ENCODE data around the gene MGAT5. TPM values are rescaled to one million over a fixed set of nuclear protein-coding genes. Genes with fewer than 3 reads are reported as not detected.

MGAT5 gene
- total and polyA plus RNA-seq, 8 donors, result 2.9 to 36.9 (median 19.6) TPM

GRCh38 chr2:134370655-134371445, 117.0 kb downstream of the MGAT5 start:
- no peaks in the 10 kb centered on the region for H3K27me3 ChIP-seq
- intact Hi-C loops (cut with DNase I), result loop anchor here in 1 of 3 donors (10.0 kb wide), 1 partner anchor 84 kb away; no protein-coding TSS in a partner anchor
- H3K4me1 ChIP-seq, result no peaks in the 10 kb centered on the region
- no peaks in the 10 kb centered on the region for H3K9me3 ChIP-seq
- no peak overlapping the region for H3K27ac ChIP-seq
- ATAC-seq (no peak), FAIRE-seq (no peak), DNase-seq (no peak)
- no peak for TF ChIP-seq CTCF (IDR thresholded peaks at IDR 0.05)
- WGBS, 2 donors, result 89 to 94% methylated on average over 10 of the region's 10 CpGs
- H3K36me3 ChIP-seq, result no peaks in the 10 kb centered on the region
- H3K4me3 ChIP-seq, result no peak overlapping the region

DNA sequence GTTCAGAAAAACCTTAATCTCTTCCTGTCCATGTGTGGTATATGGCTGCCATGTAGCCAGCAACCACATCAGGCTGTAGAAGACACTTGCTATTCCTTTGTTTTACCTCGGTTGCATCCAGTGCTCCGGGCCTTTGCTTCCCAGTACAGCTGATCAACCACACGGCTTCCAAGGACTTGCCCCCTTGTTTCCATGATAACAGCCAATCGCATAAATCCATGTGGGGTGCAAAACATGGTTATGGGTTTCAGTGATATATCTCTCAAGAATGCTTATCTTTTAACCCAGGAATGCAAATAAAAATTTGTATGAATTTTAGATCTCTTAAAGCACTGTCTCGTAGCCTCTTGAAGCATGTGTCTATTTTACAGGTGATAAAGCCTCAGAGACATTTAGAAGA, 118.3 kb downstream of the MGAT5 start:
- no peaks in the 10 kb centered on the region for H3K27me3 ChIP-seq
- ATAC-seq (no peak), FAIRE-seq (no peak), DNase-seq (no peak)
- no peak overlapping the region for H3K27ac ChIP-seq
- no peaks in the 10 kb centered on the region for H3K9me3 ChIP-seq
- WGBS, 2 donors, result 90 to 91% methylated on average over 5 of the region's 5 CpGs
- no peaks in the 10 kb centered on the region for H3K36me3 ChIP-seq
- no peak overlapping the region for H3K4me3 ChIP-seq
- no peaks in the 10 kb centered on the region for H3K4me1 ChIP-seq
- no peak for TF ChIP-seq CTCF (IDR thresholded peaks at IDR 0.05)
- intact Hi-C loops (cut with DNase I), result loop anchor here in 1 of 3 donors (10.0 kb wide), 1 partner anchor 83 kb away; no protein-coding TSS in a partner anchor

- WGBS, 2 donors, result 83 to 96% methylated on average over 7 of the region's 7 CpGs
- TF ChIP-seq CTCF (IDR thresholded peaks at IDR 0.05), result no peak
- Histone ChIP-seq H3K27ac (no peak overlapping the region), H3K27me3 (no peaks in the 10 kb centered on the region), H3K4me3 (no peak overlapping the region), H3K4me1 (no peaks in the 10 kb centered on the region), H3K9me3 (no peaks in the 10 kb centered on the region), H3K36me3 (no peaks in the 10 kb centered on the region)
- intact Hi-C loops (cut with DNase I), result loop anchor here in 1 of 3 donors (10.0 kb wide), 1 partner anchor 82 kb away; no protein-coding TSS in a partner anchor
- FAIRE-seq, result no peak
- no peak for DNase-seq
- ATAC-seq, result peak in 1 of 4 donors; percentile 16
These were observed 118.8 kb downstream of the MGAT5 start for GRCh38 chr2:134372611-134373131.

DNA sequence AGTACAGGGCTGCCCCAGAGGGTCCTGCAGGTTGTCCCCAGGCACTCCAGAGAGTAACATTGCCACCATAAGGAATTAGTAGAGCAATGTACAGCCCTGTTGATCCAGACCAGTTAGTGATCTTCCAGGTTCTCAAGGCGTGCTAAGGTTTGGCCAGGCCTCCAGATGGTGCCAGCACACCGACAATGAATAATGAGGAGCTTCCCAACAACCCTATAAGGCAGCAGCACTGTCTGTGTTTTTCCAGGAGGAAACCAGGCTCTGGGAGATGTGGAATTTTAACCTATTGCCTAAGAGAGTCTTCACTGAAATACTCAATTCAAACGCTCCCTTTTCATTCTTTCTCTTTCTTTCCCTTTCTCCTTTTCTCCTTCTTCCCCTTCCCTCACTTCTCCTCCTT, 122.1 kb downstream of the MGAT5 start:
- WGBS, 2 donors, result 28 to 35% methylated on average over 3 of the region's 3 CpGs
- Histone ChIP-seq H3K36me3 (no peaks in the 10 kb centered on the region), H3K27ac (no peak overlapping the region), H3K9me3 (no peaks in the 10 kb centered on the region), H3K4me3 (no peak overlapping the region), H3K4me1 (no peaks in the 10 kb centered on the region), H3K27me3 (no peaks in the 10 kb centered on the region)
- FAIRE-seq (no peak), ATAC-seq (peak; percentile 85 to 94 (median 89)), DNase-seq (peak in 4 of 6 donors; percentile 29 to 68 (median 39))
- no peak for TF ChIP-seq CTCF (IDR thresholded peaks at IDR 0.05)
- intact Hi-C loops (cut with DNase I), result loop anchor here in 2 of 3 donors (5.0 to 10.0 kb wide), 2 partner anchors 76 to 79 kb away; no protein-coding TSS in a partner anchor

Data from pancreas (tissue), 10 donors.